ENCODE data around the gene DNAJC11.

DNA sequence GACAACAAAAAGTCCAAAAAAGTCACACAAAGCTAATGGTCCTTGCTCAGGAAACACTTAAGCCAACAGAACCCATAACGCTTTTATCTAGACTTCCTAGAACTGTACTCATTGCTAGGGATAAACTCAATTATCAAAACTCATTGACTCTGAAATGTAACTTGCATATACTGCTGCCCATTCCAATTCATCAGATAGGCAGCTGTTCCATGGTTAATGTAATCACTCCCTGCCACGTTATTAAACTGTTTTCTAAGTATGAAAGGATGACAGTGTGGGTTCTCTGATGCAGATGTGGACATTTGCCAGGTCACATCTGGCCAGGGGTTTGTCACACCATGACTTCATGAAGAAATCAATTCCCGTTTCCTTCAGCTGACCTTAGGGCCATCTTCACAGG lies 30.3 kb upstream of the DNAJC11 start:
- no peak for TF ChIP-seq POLR2AphosphoS5 (IDR thresholded peaks at IDR 0.05)
- no peak for TF ChIP-seq CTCF (IDR thresholded peaks at IDR 0.05)
- no peak for TF ChIP-seq POLR2A (IDR thresholded peaks at IDR 0.05)
